GM21529 (cell line): ENCODE results near the gene DNMT3B.
"Not testable (repeated sequence)": the region's sequence is repeated elsewhere in the genome, so short reads cannot be mapped to it uniquely, and the experiment has no call there.

Source experiments
- ATAC-seq: cut with Tn5 transposase; IDR thresholded peaks from one replicate; pipeline ENCODE4 v1.9.1; 2021; ENCODE audit not compliant: unreplicated experiment

Gene DNMT3B

DNA sequence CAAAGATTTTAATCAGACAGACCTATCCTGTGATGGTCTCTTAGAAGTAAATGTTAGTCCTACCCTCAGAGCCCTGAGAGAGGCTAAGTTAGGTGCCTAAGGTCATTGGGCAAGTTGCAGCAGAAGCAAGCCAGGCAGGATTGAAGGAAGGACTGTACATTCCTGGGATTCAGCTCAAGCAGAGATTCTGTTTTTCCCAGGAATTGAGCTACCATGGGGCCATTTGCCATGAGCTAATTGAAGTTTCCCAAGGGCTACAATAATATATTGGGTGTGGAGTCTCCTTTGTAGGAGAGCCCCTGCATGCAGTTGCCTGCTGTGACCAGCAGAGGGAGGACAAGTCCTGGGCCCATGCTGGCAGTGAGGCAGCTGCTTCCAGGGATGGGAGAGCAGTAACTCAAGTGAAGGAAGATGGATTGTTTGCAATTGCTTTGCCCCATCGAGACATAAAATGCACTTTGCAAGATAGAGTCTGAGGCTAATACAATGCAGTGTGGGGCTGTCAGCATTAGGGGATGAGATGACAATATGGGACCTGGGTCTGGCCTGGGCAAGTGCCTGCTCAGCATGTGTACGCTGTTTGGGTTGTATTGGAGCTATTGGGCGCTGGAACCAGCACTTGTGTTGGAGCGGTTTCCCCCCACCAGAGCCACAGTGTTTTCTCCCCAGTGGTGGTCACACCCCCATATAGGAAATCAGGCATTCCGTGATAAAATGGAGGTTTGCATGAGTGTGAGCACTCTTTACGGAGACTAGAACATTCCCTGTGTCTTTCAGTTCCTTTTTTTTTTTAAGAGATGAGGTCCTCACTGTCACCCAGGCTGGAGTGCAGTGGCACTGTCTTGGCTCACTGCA lies 27.9 kb downstream of the DNMT3B start:
- peak; percentile 55 for ATAC-seq

DNA sequence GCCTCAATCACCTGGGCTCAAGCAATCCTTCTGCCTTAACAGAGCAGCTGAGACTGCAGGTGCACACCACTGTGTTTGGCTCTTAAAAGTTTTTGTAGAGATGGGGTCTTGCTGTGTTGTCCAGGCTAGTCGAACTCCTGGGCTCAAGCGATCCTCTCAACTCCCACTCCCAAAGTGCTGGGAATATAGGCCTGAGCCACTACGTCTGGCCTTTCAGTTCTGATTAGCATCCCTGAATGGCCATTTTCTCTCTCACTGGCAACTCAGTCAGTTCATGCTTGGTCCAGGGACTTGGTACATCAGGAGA lies 28.5 kb downstream of the DNMT3B start:
- no peak for ATAC-seq

DNA sequence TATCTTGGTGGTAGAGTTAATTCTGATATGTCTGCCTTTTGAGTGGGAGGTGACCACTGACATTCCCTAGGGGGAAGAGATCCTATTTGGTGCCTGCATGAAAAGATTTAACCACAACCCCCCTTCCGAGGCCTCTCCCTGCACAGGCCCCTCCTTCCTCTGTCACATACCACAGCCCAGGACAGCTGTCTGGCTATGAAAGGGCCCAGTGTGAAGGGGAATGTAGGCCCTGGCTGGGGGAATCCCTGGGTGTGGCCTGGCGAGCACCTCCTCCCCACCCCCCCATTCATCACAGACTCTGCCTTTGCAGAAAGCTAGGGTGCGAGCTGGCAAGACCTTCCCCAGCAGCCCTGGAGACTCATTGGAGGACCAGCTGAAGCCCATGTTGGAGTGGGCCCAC lies 30.1 kb downstream of the DNMT3B start:
- peak; percentile 82 for ATAC-seq

DNA sequence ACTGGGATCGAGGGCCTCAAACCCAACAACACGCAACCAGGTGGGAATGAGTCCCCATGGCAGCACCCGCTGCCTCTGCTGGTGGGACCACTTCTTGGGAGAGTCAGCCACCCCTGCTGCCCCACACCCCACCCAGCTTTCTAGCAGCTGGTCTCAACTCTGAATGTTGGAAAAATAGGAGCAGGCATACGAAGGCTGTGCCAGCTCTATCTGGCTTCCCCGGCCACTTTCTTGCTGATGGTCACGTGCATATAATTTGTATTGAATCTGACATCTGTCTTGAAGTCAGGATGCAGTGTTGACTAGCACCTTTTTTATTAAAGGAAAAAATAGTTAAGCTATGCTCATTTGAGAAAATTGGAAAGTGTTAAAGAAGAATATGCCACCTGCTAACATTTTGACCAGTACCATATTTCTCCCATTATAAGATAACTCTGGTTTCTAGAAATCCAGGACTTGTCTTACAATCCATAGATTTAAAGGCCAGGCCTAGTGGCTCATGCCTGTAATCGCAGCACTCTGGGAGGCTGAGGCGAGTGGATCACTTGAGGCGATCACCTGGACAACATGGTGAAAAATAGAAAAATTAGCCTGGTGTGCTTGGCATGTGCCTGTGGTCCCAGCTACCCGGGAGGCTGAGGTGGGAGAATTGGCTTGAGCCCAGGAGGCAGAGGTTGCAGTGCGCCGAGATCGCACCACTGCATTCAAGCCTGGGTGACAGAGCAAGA lies 30.7 kb downstream of the DNMT3B start:
- ATAC-seq, result no peak

DNA sequence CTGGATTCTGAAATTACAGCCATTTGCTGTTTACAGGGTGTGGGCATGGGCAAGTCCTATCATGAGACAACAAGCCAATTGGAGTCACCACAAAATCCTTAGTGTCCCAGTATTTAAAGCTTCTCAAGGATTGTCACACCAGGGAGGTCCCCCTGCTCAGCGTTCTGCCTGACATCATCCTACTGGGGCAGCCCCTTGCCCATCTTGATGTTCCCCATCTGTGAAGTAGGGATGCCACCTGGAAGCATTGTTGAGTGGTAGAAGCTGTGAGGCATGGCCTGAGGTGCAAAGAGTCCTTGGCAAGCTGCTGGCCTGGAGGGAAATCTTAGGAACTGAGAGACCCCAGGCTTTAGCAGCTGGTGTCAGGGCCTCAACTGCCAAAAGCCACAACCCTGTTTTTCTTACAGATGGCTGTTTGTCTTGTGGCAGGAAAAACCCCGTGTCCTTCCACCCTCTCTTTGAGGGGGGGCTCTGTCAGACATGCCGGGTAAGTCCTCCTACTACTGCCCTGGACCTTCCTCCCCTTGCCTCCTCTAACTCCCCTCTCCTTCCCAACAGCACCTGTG lies 34.3 kb downstream of the DNMT3B start:
- no peak for ATAC-seq

DNA sequence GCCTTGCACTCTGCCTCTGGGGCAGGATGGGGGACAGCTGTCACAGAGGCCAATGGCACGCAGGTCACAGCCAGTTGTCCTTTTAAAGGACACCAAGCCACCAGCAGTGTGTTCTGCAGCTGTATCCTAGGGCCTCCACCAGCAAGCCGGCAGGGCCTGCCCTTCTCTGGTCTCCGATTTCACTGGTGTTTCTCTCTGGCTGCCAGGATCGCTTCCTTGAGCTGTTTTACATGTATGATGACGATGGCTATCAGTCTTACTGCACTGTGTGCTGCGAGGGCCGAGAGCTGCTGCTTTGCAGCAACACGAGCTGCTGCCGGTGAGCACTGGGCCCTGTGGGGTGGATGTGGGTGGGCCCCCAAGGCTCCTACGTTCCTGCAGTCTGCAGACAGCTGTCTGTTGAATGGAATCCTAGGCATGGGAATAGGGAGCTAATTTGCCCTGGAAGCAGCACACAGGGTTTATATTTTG lies 34.8 kb downstream of the DNMT3B start:
- no peak for ATAC-seq

DNA sequence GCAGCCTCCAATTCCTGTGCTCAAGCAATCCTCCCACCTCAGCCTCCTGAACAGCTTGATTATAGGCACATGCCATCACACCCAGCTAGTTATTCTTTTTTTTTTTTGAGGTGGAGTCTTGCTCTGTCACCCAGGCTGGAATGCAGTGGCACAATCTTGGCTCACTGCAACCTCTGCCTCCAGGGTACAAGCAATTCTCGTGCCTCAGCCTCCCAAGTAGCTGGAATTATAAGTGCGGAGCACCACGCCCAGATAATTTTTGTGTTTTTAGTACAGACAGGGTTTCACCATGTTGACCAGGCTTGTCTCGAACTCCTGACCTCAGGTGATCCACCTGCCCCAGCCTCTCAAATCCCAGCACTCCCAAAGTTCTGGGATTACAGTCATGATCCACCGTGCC lies 35.4 kb downstream of the DNMT3B start:
- not testable (repeated sequence) for ATAC-seq

DNA sequence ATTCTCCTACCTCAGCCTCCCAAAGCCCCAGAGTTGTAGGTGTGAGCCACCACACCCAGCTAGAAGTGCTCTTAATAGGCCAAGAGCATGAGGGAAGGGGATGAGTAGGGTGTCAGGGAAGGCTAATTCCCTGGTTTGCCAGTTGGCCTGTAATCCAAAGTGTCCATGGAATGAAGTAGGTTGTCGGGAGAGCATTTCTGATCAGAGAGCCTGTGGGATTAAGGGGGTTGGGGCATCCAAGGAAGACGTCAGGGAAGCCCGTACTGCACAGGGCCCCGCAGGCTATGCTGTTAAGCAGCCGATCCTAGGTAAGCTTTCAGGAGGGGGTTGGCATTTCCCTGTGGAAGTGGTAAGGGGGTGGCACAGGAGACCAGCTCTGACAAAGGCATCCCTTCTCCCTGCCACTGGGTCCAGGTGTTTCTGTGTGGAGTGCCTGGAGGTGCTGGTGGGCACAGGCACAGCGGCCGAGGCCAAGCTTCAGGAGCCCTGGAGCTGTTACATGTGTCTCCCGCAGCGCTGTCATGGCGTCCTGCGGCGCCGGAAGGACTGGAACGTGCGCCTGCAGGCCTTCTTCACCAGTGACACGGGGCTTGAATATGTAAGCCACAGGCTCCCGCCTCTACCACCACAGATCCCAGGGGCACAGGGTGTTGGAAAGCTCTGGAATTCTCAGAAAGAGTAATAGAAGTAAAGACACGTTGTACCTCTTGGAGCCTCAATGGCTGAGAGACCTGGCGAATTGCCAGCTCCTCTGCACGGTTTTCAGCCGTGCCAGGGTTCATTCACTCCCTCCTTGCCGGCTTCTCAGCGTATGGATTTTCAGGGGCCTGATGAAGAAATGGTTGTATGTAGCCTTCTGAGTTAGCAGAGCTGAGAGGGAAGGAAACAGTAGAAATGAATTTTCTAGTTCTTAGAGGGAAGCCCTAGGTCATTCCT lies 36.1 kb downstream of the DNMT3B start:
- ATAC-seq, result no peak

DNA sequence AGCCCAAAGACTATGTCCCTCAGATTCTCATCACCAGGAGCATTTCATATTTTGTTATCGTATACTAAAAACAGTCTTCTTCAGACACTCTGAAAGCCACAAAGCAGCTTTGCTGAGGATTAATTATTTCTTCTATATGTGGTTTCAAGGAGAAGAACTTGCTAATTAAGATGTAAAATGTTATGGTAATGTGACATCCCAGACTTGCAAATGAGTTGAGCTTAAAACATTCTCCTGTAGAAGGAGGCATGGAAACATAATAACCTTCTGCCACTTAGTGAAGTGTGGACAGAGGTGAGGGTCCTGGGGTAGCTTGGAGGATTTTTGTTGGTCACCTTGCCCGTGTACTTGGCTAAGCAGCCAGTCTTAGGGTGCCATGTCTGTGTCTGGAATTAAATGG lies 40.9 kb downstream of the DNMT3B start:
- ATAC-seq, result no peak

DNA sequence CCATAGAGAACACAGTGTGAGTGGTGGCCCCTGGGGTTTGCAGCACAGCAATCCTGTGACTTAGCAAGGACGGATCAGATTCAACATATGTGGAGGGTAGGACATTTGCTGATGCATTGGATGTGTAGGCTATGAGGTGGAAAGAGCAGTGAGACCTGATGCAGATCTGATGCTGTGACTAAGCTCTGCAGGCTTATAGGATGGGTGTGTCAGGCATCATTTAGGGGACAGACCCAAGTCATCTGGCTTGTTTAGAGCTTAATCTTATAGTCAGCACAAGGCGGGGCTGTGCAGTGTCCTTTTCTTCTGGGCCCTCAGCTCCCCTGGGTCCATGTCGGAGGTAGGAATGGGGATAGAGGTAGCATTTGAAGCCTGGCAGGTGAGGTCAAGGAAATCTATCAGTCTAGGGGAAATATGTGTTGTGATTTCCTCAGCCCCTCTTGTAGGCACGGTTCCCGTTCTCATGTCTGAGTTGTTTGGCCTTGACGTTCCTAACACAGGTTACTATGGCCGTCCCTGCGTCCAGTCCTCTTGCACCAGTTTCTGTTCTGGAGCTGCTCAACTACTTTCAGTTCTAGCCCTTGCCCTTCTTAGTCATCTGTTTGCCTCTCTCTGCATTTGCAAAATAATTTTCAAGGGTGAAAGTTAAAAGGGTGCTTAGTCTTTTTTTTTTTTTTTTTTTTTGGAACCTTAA lies 42.0 kb downstream of the DNMT3B start:
- ATAC-seq, result no peak

DNA sequence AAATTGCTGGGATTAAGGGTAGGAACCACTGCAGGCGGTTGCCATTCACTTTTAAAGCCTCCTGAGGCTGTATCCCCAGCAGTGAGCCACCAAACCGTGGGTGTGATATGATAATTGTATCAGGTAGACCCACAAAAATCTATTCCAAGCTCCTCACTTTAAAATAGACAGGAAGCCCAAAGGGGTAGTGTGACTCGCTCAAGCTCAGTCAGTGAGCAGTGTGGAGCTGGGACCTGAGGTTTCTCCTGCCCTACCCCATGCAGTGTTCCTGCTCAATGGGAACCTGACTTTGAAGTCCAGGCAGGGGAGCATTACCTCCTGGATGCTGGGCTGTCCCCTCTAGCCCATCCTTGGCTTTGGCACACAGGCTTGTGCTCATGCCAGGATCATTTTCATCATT lies 42.6 kb downstream of the DNMT3B start:
- no peak for ATAC-seq

DNA sequence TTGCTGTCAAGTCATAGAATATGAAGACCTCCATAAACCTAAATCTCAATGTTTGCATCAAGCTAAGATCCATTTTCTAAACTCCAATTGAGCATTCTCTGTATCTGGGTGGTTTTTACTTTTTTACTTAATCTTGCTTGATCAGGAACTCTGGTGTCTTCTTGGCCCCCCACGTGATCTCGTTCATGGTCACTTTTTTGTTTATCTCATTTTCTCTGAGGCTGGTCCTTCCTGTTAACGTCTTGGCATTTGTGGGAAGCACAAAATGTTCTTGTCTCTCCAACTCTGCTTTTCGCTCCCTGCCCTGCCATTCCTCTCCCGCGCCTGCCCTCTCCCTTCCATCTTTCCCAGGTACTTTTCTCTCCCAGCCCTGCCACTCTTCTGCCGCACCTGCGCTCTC lies 43.5 kb downstream of the DNMT3B start:
- ATAC-seq, result no peak

DNA sequence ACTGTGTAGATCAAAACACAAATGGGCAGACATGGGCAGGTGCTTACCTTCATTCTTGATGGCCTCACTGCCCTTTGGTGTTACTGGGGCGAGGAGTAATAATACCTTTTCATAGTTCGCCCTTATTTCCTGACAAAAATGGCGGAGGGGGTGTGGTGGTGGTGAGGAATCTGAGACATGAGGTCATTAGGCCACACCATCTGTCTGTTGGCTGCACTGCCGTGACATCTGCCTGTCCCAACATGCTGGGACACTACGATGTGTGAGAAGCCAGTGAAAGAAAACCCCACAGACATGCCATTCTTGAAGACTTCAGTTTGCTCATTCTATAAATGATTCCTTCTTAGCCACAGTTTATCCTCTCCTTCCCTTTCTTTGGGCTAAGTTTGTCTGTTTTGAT lies 44.2 kb downstream of the DNMT3B start:
- no peak for ATAC-seq

DNA sequence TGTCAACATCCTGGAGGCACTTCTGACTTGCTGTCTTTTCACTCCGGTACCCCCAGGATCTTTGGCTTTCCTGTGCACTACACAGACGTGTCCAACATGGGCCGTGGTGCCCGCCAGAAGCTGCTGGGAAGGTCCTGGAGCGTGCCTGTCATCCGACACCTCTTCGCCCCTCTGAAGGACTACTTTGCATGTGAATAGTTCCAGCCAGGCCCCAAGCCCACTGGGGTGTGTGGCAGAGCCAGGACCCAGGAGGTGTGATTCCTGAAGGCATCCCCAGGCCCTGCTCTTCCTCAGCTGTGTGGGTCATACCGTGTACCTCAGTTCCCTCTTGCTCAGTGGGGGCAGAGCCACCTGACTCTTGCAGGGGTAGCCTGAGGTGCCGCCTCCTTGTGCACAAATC lies 45.5 kb downstream of the DNMT3B start:
- no peak for ATAC-seq

DNA sequence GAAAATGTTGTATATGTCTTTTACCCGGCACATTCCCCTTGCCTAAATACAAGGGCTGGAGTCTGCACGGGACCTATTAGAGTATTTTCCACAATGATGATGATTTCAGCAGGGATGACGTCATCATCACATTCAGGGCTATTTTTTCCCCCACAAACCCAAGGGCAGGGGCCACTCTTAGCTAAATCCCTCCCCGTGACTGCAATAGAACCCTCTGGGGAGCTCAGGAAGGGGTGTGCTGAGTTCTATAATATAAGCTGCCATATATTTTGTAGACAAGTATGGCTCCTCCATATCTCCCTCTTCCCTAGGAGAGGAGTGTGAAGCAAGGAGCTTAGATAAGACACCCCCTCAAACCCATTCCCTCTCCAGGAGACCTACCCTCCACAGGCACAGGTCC lies 46.3 kb downstream of the DNMT3B start:
- no peak for ATAC-seq

DNA sequence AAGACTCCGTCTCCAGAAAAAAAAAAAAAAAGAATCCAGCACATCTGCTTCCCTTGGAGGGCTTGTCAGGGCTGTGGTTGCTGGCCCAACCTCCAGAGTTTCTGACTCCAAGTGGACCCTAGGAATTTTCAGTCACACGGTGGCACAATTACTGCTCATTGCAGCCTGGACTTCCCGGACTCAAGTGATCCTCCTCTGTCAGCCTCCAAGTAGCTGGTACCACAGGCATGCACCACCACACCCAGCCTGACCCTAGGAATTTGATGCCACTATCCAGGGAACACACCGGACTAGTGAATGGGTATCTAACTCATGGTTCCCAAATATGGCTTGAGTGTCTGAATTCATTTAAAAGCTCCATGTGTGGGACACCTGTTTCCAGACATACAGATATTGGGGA lies 47.7 kb downstream of the DNMT3B start:
- no peak for ATAC-seq

DNA sequence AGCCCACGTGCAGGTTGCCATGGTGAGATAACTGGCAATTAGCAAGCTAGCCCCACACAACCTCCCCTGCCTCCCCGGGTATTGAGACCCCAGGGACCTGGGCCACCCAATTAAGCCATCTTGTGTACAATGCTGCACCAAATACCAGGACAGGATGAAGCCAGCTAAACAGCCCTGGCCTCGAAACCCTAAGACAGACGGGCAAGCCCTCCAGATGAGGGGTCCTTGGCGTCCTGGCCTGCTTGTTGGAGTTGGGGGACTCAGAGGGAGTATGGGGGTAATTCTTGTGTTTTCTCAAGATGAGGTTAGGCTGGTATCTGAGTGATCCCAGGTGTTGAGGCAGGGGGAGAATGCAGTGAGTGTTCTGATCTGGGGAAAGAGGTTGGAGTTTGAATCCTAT lies 48.8 kb downstream of the DNMT3B start:
- ATAC-seq, result no peak

DNA sequence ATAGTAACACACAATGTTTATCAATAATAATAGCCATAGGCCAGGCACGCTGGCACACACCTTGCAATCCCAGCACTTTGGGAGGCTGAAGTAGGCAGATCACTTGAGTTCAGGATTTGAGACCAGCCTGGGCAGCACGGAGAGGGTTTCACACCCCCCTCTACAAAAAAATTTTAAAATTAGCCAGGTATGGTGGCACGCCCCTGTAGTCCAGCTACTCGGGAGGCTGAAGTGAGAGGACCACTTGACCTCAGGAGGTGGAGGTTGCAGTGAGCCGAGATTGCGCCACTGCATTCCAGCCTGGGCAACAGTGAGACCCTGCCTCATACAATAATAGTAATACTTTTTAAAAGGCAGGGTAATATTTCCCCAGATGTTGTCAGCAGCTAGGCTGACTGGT lies 49.7 kb downstream of the DNMT3B start:
- ATAC-seq, result no peak

DNA sequence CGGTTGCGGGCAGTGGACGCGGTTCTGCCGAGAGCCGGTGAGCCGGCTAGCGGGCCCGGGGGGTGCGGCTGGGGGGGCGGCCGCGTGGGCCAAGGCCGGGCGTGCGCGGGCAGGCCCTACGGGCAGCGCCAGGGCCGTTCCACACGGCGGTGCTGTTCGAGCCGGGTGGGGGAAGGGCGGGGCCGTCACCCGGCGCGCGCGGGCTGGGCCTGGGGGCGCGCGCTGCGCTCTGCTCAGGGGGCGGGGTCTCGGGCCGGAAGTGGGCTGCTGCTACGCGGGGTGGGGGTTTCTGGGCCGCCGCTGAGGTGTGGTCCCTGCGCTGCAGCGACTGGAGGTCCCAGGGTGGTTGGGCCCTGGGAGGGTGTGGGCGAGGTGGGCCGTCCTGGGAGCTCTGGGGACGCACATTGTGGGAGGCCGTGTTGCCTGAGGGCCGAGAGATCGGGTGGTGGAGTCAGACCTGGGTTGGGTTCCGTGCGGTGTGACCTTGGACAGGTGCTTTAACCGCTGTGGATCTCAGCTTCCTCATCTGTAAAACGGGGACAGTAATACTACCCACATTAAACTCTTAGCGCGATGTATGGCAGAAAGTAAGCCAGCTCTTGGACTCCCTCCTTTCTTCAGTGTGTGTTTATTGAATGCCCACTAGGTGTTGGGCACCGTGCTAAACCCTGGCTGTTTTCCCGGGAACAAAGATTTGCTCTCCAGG lies 58.0 kb downstream of the DNMT3B start:
- peak; percentile 51 for ATAC-seq
